GM21723 (cell line): ENCODE measurements around the gene DNAH10.

Experiments
- ATAC-seq: cut with Tn5 transposase; IDR thresholded peaks from one replicate; pipeline ENCODE4 v1.9.1; 2021; ENCODE audit warnings: mild to moderate bottlenecking, moderate library complexity; ENCODE audit not compliant: unreplicated experiment

Gene DNAH10

DNA sequence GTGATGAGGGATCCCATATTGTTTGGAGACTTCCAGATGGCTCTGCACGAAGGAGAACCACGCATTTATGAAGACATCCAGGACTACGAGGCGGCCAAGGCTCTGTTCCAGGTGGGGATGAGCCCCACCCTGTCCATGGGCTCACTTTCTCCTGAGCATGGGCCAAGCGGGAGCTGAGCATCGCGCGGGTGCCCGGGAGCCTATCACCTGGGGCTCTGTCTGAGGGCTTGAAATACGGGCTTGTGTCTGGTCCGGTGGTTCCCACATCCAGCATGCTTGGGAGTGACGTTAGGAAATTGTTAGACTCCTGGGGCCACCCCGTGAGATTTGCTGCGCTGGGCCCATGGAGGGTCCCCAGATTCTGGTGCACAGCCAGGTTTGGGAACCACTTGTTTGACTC is 117.6 kb downstream of the DNAH10 start:
- no peak for ATAC-seq

DNA sequence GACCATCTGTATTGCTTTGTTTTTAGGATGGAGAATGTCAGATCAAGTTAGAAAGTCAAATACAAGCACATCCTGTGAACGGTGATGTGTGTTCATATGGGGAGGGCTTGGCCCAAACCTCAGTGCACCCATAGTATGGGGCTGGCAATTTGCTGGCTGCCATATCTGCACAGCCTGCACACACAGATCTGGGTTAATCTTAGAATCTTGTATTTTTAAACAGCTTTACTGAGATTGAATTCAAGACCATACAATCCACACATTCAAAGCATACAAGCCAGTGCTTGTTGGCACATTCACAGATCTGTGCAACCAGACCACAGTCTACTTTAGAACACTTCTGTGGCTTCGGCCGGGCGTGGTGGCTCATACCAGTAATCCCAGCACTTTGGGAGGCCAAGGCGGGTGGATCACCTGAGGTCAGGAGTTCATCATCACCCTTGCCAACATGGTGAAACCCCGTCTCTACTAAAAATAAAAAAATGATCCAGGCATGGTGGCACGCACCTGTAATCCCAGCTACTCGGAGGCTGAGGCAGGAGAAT is 120.1 kb downstream of the DNAH10 start:
- no peak for ATAC-seq

DNA sequence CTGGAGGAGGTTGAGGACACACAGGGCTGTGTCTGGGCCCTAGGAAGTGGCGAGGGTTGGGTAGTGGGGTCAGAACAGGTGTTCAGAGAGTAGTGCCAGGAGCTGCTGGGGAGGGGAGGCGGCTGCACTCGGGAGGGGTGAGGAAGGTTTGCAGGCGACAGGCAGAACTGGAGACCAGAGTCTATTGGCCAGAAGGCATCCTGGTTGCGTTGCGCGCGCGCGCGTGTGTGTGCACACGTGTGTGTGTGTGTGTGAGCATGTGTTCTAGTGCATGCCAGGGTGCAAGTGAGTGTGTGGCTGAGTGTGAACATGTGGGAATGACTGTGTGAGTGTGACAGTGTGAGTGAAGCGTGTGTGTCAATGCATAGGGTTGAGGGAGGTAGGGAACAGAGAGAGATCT is 124.2 kb downstream of the DNAH10 start:
- ATAC-seq, result no peak

DNA sequence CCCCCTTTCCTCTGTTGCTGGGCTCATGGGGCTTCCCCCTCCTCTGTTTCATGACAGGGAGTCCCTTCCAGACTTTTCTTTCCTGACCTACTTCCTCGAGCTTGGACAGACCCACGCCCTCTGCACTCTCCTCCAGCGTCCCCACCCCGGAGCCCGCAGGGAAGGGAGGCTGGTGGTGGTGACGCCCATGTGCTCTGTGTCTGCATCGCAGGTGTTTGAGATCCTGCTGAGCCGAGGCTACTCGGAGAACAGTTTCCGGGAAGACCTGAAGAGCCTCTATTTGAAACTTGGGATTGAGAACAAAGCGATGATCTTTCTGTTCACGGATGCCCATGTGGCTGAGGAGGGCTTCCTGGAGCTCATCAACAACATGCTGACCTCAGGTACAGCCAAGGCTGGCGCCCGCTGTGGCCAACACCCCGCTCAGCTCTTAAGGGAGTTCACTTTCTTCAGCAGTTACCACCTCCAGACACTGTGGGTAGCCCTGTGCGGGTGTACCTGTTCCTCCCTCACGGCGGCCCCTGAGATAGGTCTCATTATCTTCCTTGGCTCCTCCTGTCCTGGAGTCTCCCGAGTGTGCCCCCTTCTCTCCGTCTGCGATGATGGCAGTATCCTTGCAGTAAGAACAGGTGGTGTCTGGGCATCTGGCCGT is 125.0 kb downstream of the DNAH10 start:
- ATAC-seq, result no peak

DNA sequence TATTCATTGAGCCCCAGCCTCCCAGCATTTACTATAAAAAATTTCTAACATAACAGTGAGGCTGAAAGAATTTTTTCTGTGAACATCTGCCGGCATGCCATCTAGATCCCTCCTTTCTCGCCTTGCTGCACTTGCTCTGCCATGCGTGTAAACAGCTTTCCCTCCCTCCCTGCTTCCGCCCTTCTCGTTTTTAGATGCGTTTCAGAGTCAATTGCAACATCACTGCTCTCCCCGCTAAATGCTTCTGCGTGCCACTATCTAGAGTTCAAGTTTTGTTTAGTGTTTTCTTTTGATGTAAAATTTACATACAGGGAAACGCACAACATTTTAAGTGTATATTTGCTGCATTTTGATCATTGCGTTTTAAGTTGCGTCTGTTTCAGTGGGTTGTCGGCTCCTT is 126.9 kb downstream of the DNAH10 start:
- ATAC-seq, result no peak

DNA sequence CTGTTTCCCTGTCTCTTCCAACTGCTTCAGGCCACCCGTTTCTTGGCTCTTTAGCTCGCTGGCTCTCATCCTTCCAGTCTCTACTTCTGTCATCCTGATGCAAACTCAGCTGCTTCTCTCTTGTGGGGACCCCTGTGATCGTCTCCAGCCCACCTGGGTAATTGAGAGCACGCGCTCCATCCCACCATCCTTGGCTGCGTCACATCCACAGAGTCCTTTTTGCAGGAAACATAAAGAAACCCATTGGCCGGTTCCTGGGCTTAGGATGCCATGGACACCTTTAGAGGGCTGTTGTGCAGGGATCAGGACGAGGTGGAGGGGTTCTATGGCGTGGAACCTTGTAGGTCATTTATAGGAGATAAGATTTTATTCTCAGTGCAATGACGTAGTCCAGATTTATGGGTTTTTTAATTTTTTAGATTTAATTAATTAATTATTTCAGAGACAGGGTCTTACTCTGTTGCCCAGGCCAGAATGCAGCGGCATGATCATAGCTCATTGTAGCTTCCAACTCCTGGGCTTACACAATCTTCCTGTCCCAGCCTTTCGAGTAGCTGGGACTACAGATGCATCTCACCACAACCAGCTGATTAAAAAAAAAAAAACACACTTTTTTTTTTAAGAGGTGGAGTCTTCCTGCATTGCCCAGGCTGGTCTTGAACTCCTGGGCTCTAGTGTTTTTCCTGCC is 127.9 kb downstream of the DNAH10 start:
- ATAC-seq, result no peak

DNA sequence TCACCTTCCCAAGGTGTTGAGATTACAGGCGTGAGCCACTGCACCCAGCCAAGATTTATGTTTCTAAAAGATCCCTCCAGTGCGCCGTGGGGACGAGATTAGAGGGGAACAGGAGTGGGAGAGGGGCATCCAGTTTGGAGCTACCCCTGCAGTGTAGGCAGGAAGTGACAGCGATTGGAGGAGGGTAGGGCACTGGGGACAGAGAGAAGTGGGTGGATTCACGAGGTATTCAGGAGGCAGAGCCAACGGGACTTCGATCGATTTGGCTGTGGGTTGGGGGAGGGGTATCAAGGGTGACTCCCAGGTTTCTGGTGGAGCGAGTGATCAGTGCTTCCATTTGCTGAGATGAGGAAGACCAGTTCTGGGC is 128.4 kb downstream of the DNAH10 start:
- no peak for ATAC-seq

DNA sequence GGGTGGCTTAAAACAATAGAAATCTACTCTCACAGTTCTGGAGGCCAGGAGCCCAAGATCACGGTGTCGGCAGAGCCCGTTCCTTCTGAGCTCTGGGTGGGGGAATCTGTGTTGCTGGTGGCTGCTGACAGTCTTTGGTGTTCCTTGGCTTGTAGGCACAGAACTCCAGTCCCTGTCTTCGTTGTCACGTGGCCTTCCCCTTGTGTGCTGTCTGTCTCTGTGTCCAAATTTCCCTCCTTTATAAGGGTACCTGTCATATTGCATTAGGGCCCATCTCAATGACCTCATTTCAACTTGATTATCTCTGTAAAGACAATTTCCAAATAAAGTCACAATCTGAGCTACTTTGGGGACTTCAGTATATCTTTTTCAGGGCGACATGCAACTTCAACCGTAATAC is 128.9 kb downstream of the DNAH10 start:
- ATAC-seq, result no peak

DNA sequence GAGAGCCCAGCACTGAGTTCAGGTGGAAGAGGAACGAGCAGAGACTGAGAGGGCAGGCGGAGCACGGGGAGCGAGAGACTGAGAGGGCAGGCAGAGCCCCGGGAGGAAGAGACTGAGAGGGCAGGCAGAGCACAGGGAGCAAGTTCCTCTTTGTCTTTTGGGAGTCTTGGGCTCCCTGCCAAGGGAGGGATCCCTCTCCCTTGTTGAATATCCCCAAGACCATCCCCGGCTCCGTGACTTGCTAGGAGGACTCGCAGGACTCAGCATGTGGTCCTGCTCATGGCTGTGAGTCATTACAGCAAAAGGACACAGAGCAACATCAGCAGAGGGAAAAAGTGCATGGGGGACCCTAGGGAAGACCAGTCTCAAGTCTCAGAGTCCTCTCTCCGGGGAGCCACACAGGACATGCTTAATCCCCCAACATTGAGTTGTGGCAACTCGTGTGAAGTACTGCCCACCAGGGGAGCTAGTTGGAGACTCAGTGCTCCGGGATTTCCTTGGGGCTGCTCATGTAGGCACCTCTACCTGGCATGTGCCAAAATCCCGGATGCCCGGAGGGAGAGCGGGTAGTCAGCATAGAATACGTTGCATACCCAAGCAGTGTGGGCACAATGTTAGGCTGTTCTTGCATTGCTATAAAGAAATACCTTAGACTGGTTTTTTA is 129.5 kb downstream of the DNAH10 start:
- ATAC-seq, result no peak

DNA sequence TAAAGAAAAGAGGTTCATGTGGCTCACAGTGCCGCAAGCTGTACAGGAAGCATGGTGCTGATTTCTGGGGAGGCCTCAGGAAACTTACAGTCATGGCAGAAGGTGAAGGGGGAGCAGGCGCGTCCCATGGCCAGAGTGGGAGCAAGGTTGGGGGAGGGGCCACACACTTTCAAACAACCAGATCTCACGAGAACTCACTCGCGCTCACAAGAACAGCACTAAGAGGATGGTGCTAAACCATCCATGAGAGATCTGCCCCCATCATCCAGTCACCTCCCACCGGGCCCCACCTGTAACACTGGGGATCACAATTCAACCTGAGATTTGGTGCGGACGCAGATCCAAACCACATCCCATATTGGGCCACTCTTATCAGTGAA is 130.1 kb downstream of the DNAH10 start:
- no peak for ATAC-seq

DNA sequence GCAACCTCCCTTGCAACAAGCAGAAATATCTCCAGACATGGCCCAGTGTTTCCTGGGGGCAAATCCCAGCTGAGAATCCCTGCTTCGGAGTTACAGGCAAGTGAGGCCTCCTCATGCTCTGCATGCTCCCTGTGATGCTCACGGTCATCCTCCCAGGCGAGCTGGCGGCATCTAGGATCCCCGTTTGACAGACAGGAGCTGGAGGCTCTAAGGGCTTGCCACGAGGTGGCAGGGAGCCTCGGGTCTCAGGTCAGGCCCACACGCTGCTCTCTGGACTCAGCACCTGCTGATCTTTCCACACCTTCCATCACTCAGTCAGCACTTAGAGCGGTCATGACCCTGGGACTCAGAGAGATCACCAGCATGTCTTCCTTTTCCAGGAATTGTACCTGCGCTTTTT is 130.8 kb downstream of the DNAH10 start:
- no peak for ATAC-seq

DNA sequence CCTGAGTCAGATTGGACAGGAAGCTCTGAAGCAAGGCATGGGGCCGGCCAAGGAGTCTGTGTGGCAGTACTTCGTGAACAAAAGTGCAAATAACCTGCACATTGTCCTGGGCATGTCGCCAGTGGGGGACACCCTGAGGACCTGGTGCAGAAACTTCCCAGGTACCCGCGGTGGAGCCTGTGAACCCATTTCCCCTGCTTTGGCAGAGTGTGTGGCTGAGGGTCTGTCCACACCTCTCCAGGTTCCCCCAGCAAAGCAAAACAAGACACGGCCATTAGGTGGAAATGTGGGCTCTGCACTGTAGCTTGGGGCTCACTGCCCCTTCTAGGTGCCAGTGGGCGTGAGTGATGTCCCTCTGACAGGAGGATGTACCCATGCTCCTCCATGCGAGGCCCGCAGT is 131.2 kb downstream of the DNAH10 start:
- no peak for ATAC-seq

DNA sequence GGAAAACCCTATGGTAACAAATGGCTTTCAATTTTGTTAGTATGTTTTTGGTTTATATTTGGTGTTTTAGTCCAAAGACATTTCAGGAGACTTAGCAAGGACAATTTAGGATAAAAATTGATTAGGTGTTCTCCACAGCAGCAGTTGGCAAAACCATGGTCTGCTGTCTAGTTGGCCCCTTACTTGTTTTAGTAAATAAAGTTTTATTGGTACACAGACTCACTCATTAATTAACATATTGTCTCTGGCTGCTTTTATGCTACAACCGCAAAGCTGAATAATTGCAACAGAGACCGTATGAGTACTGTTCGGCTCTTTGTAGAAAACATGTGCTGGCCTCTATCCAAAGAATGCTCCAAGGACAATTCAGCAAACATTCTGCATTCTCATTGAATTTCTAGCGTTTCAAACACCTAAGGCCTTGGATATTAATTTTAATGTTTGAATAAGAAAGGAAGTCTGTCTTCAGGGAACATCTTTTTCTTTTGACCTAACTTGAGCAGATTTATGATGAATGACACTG is 132.8 kb downstream of the DNAH10 start:
- ATAC-seq, result no peak

DNA sequence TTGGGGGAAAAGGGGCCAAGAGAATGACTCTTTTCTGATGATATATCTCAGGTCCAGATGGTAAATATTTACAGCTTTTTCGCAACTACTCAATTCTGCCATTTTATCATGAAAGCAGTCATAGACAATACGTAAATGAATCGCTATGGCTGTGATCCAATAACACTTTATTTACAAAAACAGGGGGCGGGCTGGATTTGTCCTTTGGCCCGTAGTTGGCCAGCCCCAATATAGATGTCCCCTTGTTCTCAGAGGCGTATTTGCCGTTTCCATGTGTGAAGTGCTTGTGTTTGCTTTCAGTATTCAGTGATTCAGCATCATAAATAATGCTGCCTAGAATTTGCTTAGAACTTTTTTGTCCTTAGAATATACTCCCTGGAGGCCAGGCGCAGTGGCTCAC is 133.3 kb downstream of the DNAH10 start:
- no peak for ATAC-seq

DNA sequence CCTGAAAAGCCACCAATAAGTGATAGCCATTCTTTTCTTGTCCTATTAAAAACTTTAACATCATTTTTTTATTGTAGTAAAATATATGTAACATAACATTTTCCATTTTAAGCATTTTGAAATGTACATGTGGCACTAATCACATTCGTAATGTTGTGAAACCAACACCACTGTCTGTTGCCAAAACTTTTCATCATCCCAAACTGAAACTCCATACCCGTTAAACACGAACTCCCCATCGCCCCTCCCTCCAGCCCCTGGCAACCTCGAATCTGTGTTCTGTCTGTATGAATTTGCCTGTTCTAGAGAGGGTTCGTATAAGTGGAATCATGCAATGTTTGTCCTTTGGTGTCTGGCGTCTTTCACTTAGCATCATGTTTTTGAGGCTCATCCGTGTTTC is 134.7 kb downstream of the DNAH10 start:
- no peak for ATAC-seq

DNA sequence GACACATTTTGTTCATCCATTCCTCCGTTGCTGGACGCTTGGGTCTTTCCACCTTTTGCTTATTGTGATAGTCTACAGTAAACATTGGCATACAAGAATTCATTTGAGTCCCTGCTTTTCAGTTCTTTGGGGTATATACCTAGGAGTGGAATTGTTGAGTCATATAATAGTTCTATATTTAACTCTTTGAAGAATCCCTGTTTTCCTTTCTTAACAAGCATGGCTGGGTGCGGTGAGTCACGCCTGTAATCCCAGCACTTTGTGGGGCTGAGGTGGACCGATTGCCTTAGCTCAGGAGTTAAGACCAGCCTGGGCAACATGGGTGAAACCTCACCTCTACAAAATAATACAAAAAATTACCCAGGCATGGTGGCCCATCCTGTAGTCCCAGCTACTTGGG is 135.1 kb downstream of the DNAH10 start:
- ATAC-seq, result no peak

DNA sequence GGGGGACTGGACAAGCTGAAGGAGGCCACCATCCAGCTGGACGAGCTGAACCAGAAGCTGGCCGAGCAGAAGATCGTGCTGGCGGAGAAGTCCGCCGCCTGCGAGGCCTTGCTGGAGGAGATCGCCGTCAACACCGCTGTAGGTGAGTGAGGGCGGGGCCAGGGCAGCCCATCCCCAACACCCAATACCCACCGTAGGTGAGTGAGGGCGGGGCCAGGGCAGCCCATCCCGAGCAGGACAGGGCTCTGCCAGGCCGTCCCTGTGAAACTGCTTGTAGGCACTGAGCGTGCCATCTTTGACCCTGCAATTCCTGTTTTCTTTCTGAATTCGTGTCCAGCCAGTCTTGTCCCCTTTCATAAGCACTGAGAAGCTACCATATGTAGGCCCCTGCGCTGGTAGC is 136.6 kb downstream of the DNAH10 start:
- ATAC-seq, result no peak

DNA sequence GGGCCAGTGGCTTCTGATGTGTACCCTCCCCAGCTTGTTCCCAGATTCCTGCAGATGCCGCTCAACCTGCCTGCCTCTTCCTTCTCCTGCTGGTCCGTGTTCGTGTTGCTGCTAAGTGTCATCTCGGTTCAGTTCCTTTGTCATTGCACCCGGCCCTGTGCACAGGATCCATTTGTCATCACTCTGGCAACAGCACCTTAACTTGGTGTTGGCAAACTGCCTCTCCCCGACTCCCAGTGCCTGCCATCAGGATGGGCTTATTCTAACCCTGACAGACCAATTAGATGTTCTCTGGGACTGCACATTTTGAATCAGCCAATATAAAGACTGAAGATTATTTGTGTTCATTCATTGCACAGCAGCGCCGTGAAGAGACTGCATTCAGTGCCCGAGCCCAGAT is 137.3 kb downstream of the DNAH10 start:
- no peak for ATAC-seq

DNA sequence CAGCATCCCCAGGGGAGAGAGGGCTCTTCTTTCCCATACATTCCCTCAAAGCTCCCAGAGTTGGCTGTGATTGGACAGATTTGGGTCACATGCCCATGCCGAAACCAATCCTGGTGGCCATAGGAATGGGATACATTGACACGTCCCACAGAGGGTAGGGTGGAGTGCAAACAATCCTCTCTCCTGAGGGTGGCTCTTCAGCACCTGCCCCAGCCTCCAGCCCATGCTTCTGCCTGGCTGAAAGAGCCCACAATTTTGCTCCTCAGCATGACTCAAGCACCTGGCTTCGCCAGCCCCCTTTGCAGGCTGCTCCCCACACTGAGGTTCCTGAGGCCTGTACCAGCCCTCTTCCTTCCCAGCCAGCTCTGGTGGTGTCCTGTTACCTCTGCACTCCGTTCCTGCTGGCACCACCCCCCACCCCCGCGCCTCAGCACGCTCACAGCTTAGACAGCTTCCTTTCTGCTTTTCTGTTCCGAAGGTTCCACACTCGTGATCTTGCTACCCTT is 138.8 kb downstream of the DNAH10 start:
- no peak for ATAC-seq

DNA sequence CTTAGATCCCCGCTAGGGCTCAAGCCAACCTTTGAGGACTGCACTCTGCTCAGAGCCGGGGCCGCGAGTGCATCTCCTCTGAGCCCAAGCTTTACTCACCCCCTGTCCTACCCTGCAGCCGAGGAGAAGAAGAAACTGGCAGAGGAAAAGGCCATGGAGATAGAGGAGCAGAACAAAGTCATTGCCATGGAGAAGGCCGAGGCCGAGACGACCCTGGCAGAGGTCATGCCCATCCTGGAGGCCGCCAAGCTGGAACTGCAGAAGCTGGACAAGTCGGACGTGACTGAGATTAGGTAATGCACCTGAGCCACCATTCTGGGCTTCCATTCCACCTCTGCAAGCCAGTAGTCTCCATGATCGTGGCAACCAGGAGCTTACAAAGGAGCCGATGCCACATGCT is 140.7 kb downstream of the DNAH10 start:
- no peak for ATAC-seq

DNA sequence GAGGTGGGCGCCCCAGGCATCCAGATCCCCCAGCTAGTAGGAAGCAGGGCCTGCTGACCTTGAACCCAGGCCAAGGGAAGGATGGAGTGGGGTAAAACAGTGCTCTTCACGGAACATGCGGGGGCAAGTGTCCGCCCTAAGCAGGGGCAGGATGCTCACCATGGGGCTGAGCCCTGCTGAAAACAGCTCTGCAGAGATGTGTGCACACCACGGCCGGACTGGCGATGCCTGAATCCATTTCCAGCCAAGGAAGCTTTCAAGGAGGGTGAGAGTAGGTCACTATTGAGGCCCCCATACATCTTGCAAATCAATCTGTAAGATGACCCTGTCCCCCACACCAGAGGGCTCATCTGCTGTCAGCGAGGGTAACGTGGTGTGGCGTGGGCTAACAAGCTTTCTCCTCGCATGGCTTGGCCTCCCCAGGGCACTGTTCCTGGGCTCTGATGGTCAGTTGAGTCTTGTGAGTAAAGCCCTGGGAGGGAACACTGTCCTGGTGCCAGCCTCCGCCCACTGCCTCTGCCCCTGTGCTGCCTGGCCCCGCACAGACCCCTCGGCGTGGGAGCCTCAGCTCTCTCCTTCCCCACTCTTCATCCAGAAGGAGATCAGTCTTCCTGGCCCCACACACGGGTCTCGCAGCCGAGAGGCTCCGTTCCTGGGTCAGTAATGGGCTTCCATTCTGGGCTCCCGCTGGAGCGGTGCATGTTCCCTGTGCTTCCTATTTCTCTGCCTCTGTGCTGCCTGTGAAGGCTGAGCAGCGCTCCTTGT is 141.4 kb downstream of the DNAH10 start:
- no peak for ATAC-seq
